Measurements from ENCODE around the gene FBLIM1.

DNA sequence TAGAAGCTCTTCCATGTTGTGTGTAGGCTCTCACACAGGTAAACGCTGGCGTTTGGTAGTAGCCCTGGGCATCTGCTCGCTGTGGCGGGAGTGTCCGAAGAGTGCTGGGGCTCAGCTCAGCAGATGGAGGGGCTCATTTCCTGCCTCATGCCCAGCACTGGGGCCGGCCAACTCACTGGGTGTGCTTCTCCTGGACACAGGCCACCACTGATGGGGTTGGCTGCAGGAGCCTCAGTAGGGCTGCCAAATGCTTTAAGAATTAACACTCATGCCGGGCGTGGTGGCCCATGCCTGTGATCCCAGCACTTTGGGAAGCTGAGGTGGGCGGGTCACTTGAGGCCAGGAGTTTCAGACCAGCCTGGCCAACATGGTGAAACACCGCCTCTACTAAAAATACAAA lies 28.0 kb downstream of the FBLIM1 start:
- TF ChIP-seq, protein P1, sequence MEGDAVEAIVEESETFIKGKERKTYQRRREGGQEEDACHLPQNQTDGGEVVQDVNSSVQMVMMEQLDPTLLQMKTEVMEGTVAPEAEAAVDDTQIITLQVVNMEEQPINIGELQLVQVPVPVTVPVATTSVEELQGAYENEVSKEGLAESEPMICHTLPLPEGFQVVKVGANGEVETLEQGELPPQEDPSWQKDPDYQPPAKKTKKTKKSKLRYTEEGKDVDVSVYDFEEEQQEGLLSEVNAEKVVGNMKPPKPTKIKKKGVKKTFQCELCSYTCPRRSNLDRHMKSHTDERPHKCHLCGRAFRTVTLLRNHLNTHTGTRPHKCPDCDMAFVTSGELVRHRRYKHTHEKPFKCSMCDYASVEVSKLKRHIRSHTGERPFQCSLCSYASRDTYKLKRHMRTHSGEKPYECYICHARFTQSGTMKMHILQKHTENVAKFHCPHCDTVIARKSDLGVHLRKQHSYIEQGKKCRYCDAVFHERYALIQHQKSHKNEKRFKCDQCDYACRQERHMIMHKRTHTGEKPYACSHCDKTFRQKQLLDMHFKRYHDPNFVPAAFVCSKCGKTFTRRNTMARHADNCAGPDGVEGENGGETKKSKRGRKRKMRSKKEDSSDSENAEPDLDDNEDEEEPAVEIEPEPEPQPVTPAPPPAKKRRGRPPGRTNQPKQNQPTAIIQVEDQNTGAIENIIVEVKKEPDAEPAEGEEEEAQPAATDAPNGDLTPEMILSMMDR (IDR thresholded peaks at IDR 0.05) = no peak
- TF ChIP-seq POLR2AphosphoS5 (IDR thresholded peaks at IDR 0.05) = no peak
- TF ChIP-seq POLR2A (IDR thresholded peaks at IDR 0.05) = no peak
- TF ChIP-seq EP300 (IDR thresholded peaks at IDR 0.05; ENCODE audit: low read depth) = no peak
